ENCODE data around the gene AKR1B1. TPM values are rescaled to one million over a fixed set of nuclear protein-coding genes. Genes with fewer than 3 reads are reported as not detected.

AKR1B1 gene
- total RNA-seq, 1 experiment from 2014 or later: 288 TPM

- no peak for DNase-seq (ENCODE audit: low spot score)
These were observed 14.5 kb downstream of the AKR1B1 start for GRCh38 chr7:134444198-134444960.

DNA sequence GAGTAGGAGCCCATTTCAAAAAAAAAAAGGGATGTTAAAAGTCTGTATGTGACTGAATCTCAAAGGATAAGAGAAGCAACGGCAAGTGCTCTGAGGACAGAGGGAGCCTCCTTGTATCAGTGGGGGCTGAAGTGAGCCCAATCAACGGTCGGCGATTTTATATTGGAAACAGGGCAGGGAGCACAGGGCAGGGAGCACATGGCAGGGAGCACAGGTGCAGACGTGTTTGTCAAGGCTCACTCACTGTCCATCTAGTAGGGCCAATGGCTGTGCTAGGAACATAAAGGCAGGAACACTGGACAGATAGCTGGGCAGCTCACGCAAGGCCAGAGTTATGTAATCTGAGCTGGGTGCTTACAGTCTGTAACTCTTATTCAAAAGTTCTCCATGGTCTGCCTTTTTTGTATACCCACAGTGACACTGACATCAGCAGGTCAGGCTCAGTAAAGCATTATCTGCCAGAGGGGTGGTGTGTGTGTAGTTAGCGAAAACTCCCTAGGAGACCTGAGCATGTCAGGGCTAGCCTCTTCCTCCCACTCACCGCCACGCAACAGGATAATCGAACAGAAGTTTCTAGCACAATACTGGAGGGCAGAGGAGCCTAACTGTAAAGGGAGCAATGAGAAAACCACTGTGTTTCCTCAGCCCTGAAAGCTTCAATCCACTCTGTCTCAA lies 15.4 kb downstream of the AKR1B1 start:
- no peak for DNase-seq (ENCODE audit: low spot score)

- no peak for DNase-seq (ENCODE audit: low spot score)
These were observed 16.3 kb downstream of the AKR1B1 start for GRCh38 chr7:134442441-134443220.

- no peak for DNase-seq (ENCODE audit: low spot score)
These were observed 17.6 kb downstream of the AKR1B1 start for GRCh38 chr7:134441264-134441663.

GRCh38 chr7:134440476-134440875 lies 18.4 kb downstream of the AKR1B1 start:
- no peak for DNase-seq (ENCODE audit: low spot score)

GRCh38 chr7:134440067-134440466 lies 18.8 kb downstream of the AKR1B1 start:
- no peak for DNase-seq (ENCODE audit: low spot score)

DNA sequence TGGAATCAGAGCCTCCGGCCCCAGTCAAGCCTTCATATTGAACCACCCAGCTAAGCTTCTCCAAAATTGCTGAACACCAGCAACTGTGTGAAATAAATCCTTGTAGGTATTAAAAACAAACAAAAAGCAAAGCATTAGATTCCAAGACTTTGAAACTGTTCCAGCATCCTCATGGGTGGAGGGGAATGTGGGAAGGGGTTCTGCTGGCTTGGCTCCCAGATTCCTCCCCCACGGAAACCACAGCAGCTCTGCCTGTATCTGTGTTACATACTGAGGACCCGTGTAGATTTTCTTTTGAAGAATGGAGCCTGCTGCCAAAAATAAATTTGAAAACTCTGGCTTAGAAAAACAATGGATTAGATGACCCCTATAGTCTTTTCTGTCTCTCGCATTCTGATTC lies 20.0 kb downstream of the AKR1B1 start:
- DNase-seq (ENCODE audit: low spot score): no peak

GRCh38 chr7:134435161-134435920 lies 23.6 kb downstream of the AKR1B1 start:
- no peak for DNase-seq (ENCODE audit: low spot score)

GRCh38 chr7:134434701-134435100 lies 24.2 kb downstream of the AKR1B1 start:
- DNase-seq (ENCODE audit: low spot score): no peak

DNA sequence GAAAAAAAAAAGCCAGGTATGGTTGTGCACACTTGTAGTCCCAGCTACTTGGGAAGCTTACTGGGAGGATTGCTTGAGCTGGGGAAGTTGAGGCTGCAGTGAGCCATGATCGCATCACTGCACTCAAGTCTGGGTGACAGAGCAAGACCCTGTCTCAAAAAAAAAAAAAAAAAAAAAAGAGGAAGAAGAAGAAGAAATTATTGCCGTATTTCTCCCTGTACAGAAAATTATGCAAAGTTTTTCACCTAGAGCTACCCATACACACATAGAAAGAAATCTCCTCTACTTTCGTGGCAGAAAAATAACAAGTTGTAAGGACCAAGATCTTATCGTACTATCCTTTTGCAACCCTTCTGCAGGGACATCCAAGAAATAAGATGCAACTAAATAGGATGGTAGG lies 25.5 kb downstream of the AKR1B1 start:
- no peak for DNase-seq (ENCODE audit: low spot score)

GRCh38 chr7:134432296-134433152 lies 26.4 kb downstream of the AKR1B1 start:
- DNase-seq (ENCODE audit: low spot score): peak; percentile 88

GRCh38 chr7:134431815-134432214 lies 27.1 kb downstream of the AKR1B1 start:
- no peak for DNase-seq (ENCODE audit: low spot score)

- DNase-seq (ENCODE audit: low spot score): no peak
These were observed 29.4 kb downstream of the AKR1B1 start for GRCh38 chr7:134429481-134429880.

DNA sequence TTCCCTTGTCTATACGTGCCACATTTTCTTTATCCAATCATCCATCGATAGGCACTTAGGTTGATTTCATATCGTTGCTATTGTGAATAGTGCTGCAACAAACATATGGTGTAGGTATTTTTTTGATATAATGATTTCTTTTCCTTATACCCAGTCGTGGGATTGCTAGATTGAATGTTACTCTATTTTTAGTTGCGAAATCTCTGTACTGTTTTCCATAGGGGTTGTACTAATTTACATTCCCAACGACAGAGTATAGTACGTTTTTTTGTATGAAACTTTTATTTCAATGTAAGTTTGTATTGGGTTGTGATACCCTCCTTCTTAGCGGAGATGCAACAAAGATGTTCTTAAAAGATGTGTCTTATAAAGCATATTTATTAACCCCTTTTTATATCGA lies 30.0 kb downstream of the AKR1B1 start:
- no peak for DNase-seq (ENCODE audit: low spot score)

DNA sequence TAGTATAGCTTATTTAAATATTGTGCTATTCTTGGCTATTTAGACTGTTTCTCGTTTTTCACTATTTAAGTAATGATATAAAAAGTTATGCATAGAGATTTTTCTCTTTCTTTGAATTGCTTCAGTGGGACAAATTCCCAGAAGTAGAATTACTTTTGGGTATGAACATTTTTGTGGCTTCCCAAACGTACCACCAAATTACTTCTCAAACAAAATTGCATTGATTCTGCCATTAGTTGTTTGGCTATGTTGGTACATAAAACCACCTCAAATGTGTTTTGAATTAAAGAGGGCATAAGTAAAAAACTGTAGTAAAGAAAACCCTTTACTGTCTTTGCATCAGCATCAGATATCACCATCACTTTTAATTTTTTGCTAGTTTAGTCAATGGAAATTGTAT lies 31.0 kb downstream of the AKR1B1 start:
- DNase-seq (ENCODE audit: low spot score): no peak

- DNase-seq (ENCODE audit: low spot score): no peak
These were observed 33.1 kb downstream of the AKR1B1 start for GRCh38 chr7:134425777-134426176.

DNA sequence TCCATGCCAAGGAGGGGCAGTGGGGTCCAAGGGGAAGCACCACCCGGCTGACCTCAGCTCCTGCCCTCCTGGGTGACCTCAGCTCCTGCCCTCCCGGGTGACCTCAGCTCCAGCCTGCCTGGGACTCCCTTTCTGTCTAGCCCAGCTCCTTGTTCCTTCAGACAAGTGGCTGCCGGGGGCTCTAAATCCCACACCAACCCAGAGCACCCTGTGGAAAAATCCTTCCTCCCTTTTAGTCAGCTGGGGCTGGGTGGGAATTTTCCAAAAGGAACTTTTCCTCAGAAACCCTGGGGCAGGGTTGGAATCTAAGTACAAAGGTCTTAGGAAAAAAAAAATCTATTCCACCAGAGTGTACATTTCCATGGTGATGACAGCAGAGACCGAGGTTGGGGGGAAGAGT lies 36.3 kb downstream of the AKR1B1 start:
- no peak for DNase-seq (ENCODE audit: low spot score)

DNA sequence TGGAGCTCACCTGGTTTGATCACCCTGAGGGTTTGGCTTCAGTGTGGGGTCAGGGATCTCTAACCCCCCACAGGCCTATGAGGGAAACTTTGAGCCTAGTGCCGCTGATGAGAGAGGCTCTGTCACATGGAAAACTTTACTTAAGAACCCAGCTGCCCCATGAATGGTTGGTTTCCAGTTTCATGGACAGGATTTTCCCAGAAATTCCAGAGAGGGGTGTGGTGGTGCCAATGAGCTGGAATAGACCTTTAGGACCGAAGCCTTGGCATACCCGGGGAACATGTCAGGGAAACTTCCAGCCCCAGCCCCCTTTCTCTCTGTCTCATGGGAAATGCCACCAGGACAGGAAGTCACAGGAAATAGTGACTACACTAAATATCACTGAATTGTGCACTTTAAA lies 36.9 kb downstream of the AKR1B1 start:
- DNase-seq (ENCODE audit: low spot score): peak; percentile 29

DNA sequence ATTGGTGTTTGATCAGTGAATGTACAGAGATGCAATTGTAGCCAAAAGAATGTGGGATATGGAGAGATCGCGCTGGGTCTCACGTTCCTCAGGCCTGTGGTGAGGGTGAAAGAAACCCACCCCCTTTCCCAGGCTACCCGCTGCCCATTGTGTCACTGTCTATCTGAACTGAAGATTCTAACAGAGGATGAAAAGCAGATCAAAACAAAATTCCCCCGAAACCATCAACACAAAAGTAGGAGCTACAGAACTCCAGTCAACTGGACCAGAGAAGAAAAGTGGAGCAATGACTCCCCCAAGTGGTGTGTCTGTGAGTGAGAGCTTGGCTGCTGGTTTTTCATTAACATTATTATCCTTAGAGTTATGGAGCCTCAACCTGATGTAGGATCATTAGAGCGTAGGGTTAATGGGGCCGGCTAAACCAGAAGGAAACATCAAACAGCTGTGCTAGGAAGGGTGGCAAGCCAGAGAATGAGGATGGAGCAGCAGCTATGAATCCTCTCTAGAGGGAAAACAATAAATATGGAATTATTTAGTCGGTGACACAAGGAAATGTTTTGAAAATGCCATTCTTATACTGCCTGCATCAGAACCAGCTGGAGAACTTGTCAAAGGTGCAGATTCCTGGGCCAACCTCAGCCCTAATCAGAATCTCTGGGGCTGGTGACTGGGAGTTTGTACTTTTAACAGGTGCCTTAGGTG lies 38.3 kb downstream of the AKR1B1 start:
- peak; percentile 45 for DNase-seq (ENCODE audit: low spot score)

DNA sequence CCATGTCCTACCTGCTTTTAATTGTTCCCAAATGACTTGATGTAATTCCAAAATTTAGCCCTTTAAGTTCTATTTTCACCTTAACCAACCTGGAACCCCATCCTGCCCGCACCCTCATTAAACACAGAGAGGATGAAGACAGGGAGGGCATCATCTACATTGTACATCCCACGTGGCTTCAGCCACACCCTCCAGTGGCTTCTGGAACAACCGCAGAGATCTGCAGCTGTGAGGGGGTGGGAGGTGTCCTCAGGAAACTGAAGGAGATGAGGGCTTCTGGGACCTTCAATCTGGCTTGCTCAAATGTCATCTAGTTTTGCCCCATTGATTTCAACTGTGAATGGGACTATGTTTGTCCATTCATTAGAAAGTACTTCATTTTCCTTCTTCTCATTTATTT lies 39.0 kb downstream of the AKR1B1 start:
- no peak for DNase-seq (ENCODE audit: low spot score)

Measured in H4 (cell line).